ENCODE data around the gene USH2A. TPM values are rescaled to one million over a fixed set of nuclear protein-coding genes. Genes with fewer than 3 reads are reported as not detected.

USH2A gene
- total RNA-seq, 1 donor from 2014 or later: not detected

DNA sequence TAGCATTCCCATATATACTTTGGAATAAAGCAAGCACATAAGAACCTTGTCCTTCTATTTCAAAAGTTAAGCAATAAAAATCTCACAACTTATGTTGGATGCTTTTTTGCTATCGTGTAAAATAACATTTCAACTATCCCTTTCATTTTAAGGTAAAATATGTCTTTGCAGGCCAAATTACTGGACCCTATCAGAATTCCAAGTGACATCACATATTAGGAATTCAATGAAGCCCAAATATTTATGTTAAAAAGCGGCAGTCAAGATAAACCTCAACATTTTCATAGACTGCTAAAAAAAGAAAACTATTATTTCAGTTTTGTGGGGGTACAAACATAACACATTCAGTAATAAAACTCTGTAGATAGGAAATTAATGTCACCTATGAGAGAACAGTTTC, 604.1 kb downstream of the USH2A start:
- TF ChIP-seq, protein P1, sequence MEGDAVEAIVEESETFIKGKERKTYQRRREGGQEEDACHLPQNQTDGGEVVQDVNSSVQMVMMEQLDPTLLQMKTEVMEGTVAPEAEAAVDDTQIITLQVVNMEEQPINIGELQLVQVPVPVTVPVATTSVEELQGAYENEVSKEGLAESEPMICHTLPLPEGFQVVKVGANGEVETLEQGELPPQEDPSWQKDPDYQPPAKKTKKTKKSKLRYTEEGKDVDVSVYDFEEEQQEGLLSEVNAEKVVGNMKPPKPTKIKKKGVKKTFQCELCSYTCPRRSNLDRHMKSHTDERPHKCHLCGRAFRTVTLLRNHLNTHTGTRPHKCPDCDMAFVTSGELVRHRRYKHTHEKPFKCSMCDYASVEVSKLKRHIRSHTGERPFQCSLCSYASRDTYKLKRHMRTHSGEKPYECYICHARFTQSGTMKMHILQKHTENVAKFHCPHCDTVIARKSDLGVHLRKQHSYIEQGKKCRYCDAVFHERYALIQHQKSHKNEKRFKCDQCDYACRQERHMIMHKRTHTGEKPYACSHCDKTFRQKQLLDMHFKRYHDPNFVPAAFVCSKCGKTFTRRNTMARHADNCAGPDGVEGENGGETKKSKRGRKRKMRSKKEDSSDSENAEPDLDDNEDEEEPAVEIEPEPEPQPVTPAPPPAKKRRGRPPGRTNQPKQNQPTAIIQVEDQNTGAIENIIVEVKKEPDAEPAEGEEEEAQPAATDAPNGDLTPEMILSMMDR (IDR thresholded peaks at IDR 0.05; ENCODE audit: insufficient read depth, low read length, poor library complexity, severe bottlenecking): no peak
- no peak for DNase-seq (ENCODE audit: low read depth)
- Histone ChIP-seq H3K4me3 (ENCODE audit: low read depth, low read length) (no peak overlapping the region), H3K27me3 (ENCODE audit: control insufficient read depth, insufficient read depth, low read length) (no peaks in the 10 kb centered on the region), H3K36me3 (ENCODE audit: control insufficient read depth, insufficient read depth, low read length) (no peaks in the 10 kb centered on the region)

DNA sequence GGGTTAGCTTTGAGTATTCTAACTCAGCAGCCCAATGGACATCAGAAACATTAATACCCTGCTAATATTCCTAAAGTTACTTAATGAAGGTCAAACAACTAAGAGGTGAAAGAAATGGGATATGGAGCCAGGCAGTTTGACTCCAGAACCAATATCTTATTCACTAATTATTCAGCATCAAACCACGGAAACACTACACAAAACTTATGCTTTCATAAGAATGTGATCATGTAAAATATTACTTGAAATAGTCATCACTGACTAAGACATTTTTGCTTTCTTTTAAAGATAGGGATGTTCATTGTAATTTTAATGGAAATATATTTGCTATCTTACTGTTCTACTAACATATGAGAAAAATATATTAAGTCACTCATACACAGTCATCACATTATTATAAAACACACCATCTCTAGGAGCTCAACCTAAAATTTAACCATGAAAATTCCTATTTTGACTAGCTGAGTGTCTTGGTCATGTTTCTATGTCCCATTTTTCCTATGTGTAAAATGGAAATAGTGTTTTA, 615.3 kb downstream of the USH2A start:
- DNase-seq (ENCODE audit: low read depth): no peak
- TF ChIP-seq, protein P1 (IDR thresholded peaks at IDR 0.05; ENCODE audit: insufficient read depth, low read length, poor library complexity, severe bottlenecking): no peak
- H3K27me3 ChIP-seq (ENCODE audit: control insufficient read depth, insufficient read depth, low read length): no peaks in the 10 kb centered on the region
- H3K4me3 ChIP-seq (ENCODE audit: low read depth, low read length): no peak overlapping the region
- H3K36me3 ChIP-seq (ENCODE audit: control insufficient read depth, insufficient read depth, low read length): no peaks in the 10 kb centered on the region

DNA sequence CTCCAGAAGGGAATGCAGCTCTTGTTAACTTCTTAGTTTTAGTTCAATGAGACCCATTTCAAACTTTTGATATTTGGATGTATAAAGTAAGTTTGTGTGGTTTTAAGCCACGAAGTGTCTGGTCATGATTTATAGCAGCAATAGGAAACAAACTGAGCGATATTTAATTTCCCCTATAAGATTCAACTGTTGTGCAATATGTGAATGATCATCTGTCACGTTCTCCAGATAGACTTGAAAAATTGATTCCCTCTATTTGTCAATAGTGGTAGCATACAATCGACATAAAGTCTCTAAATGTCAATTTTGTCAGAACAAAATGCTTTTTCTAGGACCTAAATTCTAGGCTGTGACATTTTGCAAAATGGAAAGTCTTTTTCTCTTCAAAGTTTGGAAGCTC, 616.0 kb downstream of the USH2A start:
- TF ChIP-seq, protein P1 (IDR thresholded peaks at IDR 0.05; ENCODE audit: insufficient read depth, low read length, poor library complexity, severe bottlenecking): no peak

DNA sequence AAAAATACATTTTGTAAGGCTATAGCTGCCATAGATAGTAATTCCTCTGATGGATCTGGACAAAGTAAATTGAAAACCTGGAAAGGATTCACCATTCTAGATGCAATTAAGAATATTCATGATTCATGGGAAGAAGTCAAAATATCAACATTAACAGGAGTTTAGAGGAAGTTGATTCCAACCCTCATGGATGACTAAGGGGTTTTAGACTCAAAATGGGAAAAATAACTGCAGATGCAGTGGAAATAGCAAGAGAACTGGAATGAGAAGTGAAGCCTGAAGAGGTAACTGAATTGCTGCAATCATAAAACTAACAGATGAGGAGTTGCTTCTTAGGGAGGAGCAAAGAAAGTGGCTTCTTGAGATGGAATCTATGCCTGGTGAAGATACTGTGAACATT, 625.4 kb downstream of the USH2A start:
- H3K4me3 ChIP-seq (ENCODE audit: low read depth, low read length): no peak overlapping the region
- H3K36me3 ChIP-seq (ENCODE audit: control insufficient read depth, insufficient read depth, low read length): no peaks in the 10 kb centered on the region
- no peaks in the 10 kb centered on the region for H3K27me3 ChIP-seq (ENCODE audit: control insufficient read depth, insufficient read depth, low read length)
- TF ChIP-seq, protein P1 (IDR thresholded peaks at IDR 0.05; ENCODE audit: insufficient read depth, low read length, poor library complexity, severe bottlenecking): no peak
- DNase-seq (ENCODE audit: low read depth): no peak

More for the DNA sequence above, 616.0 kb downstream of the USH2A start:
- DNase-seq (ENCODE audit: low read depth): no peak
- Histone ChIP-seq H3K4me3 (ENCODE audit: low read depth, low read length) (no peak overlapping the region), H3K27me3 (ENCODE audit: control insufficient read depth, insufficient read depth, low read length) (no peaks in the 10 kb centered on the region), H3K36me3 (ENCODE audit: control insufficient read depth, insufficient read depth, low read length) (no peaks in the 10 kb centered on the region)

DNA sequence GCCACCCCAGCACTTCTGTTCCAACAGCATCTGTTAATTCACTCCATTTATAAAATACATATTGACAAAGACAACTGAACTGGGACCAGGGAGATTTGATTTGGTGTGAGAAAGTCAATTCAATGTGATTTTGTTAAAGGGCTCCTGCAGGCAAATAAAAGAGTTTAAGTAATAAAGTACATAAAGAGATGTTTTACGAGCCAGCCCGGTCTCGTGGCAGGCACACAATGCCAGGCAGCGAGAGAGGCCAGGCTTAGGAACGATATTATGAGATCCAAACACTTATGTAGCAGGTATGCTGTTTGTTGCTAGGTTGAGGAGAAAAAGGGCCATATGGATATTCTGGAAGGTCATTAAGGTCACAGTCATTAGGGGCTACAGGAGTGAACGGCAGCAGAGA, 629.1 kb downstream of the USH2A start:
- TF ChIP-seq, protein P1 (IDR thresholded peaks at IDR 0.05; ENCODE audit: insufficient read depth, low read length, poor library complexity, severe bottlenecking): no peak
- Histone ChIP-seq H3K27me3 (ENCODE audit: control insufficient read depth, insufficient read depth, low read length) (no peaks in the 10 kb centered on the region), H3K4me3 (ENCODE audit: low read depth, low read length) (no peak overlapping the region), H3K36me3 (ENCODE audit: control insufficient read depth, insufficient read depth, low read length) (no peaks in the 10 kb centered on the region)
- no peak for DNase-seq (ENCODE audit: low read depth)

DNA sequence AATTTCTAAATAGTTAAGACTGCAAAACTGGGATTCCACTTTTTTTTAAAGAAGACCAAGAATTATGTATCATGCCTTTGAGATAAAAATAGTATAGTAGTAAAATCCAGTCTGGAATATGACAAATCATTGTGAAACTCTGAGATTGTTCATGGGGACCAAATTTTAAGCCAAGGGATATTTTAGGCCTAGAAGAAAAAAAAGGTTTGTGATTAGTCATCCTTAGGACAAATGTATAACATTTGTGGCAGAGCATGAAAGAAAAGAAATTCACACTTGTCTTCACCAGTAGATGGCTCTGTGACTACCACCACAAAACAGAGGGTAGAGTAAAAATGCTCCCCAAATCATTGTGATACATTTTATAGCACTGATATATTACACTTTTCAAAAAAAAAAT, 630.1 kb downstream of the USH2A start:
- TF ChIP-seq, protein P1 (IDR thresholded peaks at IDR 0.05; ENCODE audit: insufficient read depth, low read length, poor library complexity, severe bottlenecking): peak; percentile 38
- no peak overlapping the region for H3K4me3 ChIP-seq (ENCODE audit: low read depth, low read length)
- H3K27me3 ChIP-seq (ENCODE audit: control insufficient read depth, insufficient read depth, low read length): no peaks in the 10 kb centered on the region
- H3K36me3 ChIP-seq (ENCODE audit: control insufficient read depth, insufficient read depth, low read length): no peaks in the 10 kb centered on the region
- no peak for DNase-seq (ENCODE audit: low read depth)
